Fibroblast of the conjunctiva (primary cell): ENCODE measurements around the gene PPFIA3.

Experiments
- DNase-seq: peaks from one replicate; pipeline ENCODE4 v3.0.0-alpha.2; 2010; ENCODE audit warnings: low read depth

PPFIA3 gene

DNA sequence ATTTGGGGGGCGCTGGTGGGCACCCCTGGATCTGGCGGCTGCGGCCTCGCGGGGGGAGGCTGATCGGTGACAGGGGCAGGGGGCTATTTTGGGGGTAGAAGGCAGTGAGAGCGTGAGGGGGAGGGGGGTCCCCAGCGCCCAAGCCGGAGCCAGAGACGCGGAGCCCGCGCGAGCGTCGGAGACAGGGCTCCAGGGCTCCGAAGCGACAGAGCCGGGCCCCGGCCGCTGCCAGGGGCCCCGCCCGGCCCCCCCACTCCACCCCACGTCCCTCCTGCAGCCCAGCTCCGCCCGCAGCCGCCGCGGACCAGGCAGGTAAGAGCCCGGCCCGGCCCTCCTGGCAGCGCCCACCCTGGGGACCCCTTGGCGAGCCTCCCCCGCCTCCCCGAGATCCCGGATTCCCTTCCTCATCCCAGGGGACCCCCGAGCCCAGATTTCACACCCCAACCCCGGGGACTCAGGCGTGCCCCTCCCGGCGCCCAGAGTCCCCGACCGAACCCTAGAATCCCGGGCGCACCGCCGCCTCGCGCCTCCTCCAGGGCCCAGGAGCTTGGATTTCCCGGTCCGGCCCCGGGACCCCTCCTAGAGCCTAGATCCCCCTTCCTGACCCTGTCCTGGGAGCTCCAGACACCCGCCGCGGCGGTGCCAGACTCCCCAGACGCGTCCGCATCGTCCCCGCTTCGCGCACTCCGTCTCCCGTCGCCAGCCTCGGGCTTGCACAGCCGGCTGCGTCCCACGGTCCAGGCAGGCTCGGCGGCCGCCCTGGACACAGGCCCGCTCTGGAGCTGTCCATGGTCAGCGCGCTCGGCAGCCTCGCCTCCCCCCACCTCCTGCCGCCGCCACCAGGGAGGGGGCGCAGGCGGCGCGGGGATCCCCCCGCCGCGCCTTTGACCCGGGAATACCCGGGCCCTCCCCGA, at the start of gene PPFIA3:
Gene PPFIA3 (plus strand): TSS at position 134 of the 914 bp plus-strand sequence. CDS start 8,330 bp downstream, outside the sequence.
- no peak for DNase-seq

DNA sequence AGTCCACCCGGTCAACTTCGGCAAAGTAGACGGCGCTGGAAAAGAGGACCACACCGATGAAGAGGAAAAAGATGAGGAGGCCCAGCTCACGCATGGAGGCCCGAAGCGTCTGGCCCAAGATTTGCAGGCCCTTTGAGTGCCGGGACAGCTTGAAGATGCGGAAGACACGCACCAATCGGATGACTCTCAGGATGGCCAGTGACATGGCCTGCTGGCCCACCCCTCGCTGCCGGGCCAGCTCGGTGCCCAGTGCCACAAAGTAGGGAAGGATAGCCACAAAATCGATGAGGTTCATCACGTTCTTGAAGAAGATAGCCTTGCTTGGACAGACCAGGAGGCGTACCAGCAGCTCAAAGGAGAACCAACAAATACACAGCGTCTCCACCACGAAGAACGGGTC, 48.9 kb upstream of the PPFIA3 start:
- DNase-seq, result no peak

DNA sequence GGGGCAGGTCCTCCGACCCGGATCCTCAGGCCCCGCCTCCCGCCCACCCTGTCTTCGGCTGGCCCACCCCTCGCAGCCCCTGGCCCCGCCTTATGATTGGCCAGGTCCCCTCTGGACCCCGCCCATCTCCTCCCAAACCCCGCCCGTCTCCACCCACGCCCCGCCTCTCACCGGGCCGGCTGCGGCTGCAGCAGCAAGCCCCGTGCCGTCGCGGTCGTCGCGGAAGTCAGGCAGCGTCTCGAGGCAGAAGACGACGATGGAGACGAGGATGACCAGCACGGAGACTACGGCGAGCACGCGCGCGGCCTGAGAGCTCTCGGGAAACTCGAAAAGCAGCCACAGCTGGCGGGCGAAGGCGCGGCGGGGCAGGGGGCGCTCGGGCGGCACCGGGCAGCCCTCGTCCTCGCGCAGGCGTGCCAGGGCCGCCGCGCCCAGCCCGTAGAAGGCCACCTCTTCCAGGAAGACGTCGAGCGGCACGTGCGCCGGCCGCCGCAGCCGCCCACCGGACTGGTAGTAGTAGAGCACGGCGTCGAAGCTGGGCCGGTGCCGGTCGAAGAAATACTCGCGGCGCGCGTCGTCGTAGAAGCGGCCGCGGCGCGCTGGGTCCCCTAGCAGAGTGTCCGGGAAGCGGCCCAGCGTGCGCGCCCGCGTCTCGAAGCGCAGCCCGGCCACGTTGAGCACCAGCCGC, 47.3 kb upstream of the PPFIA3 start:
- DNase-seq, result no peak

DNA sequence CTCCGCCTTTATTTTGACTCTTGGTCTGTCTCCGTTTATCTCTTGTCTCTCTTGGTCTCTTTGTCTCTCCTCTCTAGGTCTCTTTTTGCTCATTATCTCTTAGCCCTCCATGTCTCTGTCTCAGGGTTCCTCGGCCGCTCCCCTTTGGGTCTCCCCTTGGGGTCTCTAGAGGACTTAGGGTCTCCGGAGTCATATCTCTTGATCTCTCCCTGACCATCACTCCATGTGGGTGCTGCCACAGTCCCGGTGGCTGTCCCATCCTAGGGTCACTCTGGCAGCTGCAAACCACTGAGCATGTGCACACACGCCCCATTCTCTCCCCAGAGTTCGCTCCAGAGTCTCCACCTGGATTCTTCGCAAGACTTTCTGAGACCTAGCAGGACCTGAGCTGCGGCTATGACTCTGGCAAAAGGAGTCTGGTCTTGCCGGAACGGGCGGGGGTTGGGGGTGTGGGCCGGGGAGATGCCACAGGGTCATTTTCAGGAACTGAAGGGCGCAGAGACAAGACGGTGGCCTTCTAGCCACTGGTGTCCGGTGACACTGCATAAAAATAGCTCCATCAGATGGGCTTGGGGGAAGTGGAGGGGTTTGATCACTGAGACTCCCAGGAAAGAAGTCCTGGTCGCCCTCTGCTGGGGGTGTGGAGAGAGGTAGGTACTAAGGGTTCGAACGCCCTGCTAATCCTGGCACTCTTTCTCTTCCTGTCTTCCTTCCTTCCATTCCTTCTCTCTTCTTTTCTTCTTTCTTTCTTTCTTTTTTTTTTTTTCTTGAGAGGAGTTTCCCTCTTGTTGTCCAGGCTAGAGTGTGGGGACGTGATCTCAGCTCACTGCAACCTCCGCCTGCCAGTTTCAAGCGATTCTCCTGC, 45.6 kb upstream of the PPFIA3 start:
- no peak for DNase-seq

DNA sequence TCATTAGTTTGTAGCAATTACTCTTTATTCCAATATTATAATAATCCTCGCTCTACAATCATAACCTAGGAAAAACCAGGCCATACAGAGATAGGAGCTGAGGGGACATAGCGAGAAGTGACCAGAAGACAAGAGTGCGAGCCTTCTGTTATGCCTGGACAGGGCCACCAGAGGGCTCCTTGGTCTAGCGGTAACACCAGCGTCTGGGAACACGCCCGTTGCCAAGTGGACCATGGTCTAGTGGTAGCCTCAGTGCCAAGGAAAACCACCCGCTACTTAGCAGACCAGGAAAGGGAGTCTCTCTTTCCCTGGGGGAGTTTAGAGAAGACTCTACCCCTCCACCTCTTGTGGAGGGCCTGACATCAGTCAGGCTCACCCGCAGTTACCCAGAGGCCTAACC, 44.5 kb upstream of the PPFIA3 start:
- DNase-seq, result peak; percentile 51

DNA sequence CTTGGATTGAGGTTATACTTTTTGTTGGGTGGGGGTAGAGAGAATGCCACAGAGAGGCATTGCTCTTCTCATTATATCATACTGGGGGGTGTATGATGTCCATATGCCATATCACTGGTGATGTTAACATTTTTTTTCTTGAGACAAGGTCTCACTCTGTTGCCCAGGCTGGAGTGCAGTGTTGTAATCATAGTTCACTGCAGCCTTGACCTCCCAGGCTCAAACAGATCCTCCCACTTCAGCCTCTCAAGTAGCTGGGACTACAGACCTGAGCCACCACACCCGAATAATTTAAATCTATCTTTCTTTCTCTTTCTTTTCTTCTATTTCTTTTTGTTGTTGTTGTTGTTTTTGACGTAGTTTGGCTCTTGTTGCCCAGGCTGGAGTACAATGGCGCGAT, 39.0 kb upstream of the PPFIA3 start:
- no peak for DNase-seq

DNA sequence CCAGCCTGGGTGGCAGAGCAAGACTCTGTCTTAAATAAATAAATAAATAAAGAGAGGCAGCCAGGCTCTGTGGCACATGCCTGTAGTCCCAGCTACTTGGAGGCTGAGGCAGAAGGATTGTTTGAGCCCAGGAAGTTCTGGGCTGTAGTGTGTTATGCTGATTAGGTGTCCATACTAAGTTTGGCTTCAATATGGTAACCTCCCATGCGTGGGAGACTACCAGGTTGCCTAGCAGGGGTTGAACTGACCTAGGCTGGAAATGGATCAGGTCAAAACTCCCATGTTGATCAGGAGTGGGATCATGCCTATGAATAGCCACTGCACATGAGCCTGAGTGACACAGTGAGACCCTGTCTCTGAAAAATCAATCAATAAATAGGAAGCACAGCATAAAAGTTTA, 38.1 kb upstream of the PPFIA3 start:
- DNase-seq, result no peak

DNA sequence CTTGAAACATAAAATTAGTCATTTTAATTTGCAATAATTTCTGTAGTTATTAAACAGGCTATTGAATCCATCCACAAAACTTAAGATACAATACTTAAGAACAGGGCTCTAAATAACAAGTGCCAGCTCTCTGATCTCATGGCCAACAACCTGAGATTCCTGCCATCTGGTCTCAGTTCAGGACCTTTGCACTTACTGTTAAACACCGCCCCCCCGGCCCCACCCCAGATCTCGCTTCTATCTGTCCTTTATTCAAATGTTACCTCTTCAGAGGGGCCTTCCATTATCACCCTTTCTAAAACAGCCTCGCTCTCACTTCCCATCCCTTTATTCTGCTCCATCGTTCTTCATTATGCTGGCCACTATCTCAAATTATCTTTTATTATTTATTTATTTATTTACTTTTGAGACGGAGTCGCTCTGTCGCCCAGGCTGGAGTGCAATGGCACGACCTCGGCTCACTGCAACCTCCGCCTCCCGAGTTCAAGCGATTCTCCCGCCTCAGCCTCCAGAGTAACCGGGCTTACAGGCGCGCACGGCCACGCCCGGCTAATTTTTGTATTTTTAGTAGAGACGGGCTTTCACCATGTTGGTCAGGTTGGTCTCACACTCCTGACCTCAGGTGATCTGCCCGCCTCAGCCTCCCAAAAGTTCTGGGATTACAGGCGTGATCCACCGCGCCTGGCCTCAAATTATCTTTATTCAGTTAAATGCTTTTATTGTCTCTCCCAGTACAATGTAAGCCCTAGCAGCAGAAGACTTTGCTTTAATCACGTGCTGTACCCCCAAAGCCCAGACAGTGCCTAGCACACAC, 34.9 kb upstream of the PPFIA3 start:
- DNase-seq, result no peak

DNA sequence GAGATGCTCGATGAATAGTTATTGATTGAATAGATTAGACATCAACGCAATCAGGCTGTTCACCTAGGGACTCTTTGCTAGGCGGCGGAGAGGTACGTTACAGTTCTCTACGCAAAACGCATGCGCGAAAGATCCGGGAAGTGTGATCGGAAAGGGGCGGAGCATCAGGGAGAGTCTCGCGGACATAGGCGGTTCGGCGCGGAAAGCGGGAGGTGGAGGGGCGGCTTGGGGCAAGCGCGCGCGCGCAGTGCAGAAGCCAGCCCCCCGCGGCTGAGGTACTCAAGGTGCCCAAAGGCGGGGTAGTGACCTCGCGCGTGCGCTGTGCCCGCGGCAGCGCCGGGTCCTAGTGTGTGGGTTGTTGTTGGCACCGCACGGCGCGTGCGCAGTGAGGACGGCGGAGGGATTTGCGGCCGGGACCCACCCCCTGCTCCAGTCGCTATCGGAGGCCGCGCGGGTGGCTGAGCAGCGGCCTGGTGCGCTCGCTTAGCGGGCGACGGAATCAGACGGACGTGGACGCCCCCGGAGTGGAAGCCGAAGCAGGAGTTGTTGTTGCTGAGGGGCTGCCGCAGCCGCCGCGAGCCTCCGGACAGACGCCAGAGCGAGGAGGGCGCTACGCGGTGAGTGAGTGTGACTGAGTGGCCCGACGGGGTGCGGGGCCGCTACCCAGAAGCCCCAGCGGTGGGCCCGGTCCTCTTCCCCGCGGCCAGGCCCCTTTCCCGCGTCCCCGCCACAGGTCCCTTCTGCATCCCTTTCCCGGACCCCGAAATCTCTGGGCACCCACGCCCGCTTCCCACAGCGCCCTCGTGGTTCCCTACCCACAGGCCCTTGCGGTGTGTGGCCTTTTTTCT, 34.1 kb upstream of the PPFIA3 start, which contains the start of gene SNRNP70:
Gene SNRNP70 (plus strand): TSS at position 432 of the 848 bp plus-strand sequence. CDS start 964 bp downstream, outside the sequence.
- DNase-seq, result peak; percentile 99

DNA sequence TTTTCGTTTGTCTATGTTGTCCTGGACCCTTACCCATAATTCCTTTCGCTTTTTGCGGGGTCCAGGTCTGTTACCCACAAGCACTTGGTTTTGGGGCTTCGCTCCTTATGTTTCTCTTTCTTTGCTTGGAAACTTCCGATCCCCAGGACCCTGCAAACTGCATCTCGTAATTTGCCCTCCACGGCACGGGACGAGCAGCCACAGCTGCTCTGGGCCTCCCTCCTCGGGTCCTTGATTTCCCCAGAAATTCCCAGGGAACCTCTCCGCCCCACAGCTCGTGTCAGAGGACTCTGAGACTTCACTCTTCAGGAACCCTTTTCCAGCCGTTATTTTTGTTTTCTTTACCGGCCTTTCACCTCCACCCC, 33.5 kb upstream of the PPFIA3 start:
- DNase-seq, result no peak

DNA sequence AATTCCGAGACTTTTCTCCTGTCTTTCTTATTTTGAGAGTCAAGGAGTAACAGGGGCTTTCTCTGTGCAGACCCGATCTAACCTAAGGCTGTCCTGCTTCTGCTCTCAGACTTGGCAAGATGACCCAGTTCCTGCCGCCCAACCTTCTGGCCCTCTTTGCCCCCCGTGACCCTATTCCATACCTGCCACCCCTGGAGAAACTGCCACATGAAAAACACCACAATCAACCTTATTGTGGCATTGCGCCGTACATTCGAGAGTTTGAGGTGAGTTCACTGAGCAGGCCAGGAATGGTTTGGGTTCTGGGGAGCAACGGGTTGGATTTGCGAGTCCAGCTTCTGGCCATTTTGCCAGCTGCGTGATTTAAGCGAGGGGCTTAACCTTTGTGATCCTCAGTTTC, 33.0 kb upstream of the PPFIA3 start:
- no peak for DNase-seq

DNA sequence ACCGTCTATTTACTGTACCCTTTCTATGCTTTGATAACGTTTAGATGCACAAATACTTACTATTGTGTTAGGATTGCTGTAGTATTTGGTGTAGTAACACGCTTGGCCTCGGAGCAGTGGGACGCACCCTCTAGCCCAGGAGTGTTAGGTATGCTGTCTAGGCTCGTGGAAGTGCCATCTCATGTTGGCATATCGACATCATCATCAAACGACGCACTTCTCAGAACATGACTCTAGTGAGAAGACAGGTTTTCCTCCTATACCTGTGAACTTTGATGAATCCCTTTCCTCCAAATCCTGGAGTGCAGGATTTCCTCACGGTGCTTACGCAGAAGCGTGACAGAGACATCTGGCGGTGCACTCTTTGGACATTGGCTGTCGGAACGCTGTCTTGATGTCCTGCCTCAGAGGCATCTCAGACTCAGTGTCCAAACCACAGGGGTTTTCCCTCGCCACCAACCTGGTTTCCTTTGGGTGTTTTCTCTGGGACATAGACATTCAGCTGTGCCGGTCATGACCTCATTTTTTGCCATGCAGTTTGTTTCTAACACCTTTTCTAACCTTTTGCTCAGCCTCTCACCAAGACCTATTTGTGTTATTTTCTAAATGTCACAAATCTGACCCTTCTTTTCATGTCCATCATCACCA, 27.8 kb upstream of the PPFIA3 start:
- no peak for DNase-seq

DNA sequence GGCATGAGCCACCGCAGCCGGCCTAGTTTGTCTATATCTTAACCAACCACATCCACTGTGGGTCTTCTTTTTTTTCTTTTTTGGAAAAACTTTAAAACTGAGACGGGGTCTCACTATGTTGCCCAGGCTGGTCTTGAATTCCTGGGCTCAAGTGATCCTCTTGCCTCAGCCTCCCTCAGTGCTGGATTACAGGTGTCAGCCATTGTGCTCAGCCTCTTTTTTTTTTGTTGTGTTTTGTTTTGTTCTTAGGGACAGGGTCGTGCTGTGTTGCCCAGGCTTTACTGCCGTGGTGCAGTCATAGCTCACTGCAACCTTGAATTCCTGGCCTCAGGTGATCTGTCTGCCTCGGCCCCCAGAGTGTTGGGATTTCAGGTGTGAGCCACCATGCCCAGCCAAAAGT, 26.7 kb upstream of the PPFIA3 start:
- DNase-seq, result no peak

DNA sequence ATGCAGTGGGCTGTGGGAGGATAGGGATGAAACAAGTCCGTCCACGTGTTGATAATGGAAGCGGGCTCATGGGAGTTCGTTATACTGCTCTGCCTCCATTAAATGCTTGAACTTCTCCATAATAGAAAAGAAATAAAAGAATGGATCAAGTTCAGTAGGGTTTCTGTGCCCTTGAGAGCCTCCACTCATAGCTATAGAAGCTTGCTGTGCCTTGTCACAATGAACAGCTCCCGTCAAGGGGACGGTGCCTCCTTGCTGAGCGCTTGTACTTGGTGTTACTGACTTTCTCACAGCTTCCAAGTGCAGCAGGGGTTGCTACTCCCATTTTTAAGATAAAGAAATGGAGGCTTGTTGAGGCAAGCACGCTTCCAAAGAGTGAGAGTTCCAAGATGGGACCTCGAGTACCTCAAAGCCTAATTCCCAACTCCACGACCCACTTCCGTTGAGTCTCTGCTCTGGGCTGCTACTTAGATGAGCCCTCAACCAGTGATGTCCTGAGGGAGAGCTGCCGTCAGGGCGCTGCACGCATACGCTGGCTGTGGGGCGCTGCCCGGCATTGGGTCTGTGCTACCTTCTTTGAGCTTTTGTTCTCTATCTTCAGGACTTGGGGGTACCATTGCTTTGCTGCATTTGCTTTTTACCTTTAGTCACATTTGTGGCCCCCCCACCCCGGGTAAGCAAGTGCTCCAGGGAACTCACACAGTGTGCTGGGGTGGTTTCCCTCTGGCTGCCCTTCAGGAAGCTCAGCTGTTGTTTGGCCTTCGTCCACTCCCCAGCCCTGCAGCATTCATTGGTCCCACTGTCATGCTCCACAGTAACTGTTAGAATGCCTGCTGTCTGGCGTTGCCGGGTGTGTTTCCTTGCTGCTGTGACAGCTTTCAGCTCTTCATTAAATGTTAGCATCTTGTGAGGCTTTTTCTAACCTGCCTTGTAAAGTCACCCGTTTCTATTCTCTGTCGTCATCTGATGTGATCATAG, 24.6 kb upstream of the PPFIA3 start:
- no peak for DNase-seq

DNA sequence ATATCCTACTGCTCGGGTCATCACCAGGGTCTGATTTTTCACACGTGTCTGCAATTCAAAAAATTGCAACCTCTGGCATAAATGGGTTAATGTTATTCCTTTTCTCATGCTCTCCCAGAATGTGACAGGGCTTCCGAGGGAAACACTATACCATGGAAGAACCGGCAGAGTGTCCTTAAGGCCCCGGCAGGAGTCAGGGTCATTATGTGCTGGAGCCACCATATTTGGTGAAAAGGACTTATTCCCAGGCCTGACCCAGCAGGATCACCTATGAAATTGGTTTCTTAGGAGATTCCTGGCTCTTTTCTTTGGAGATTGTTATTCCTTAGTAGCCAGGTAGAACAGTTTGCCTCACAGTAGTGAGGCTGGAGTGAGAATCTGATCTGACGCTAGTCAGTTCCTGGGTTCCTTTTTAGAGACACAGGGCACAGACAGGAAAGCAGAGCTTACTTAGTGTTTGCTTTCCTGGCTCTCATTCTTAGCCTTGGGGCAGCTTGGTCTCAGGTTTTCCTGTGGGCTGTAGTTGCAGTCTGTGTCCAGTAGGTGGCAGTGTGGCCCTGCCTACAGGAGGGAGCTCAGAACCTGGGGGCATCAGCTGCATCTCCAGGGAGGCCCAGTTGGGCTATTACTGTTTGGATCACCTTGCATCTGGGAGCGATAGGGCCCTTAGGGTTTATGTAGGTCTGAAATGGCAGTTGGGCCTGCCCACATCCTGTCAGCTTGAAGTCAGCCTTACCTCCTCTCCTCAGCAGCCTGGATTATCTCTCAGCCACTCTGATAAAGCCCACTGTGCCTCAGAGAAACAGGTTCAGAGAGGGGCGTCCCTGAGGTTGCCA, 21.7 kb upstream of the PPFIA3 start:
- peak; percentile 63 for DNase-seq

DNA sequence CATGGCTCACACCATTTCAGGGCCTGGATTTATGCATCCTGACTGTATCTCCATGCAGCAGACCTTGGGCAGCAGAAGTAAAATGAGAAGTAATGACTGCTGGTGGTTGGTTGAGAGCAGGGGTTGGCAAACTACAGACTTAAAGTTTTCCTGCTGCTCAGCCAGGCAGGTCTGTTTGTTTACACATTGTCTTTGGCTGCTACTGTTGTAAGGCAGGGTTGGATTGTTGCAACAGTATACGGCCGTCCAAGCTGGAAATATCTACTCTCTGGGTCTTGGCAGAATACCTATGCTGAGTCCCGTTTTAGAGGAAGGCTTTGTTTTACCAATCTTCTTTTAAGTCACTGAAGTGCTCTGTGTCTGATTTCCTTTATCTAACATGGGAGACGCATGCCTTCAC, 20.5 kb upstream of the PPFIA3 start:
- DNase-seq, result no peak

DNA sequence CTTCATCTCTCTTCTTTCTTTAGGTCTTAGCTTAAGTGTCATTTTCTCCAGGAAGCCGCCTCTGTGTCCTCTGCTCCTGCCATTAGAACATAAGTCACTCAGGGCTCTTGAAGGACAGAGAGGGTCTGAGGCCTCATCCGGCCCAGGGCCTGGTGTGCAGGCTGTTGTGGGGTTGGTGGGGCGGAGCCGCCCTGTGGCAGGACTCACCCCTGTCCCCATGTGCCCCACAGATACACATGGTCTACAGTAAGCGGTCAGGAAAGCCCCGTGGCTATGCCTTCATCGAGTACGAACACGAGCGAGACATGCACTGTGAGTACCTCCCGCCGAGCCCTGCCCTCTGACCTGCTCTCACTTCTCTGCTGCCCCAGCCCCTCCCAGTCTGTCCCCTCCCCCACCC, 18.2 kb upstream of the PPFIA3 start:
- no peak for DNase-seq

DNA sequence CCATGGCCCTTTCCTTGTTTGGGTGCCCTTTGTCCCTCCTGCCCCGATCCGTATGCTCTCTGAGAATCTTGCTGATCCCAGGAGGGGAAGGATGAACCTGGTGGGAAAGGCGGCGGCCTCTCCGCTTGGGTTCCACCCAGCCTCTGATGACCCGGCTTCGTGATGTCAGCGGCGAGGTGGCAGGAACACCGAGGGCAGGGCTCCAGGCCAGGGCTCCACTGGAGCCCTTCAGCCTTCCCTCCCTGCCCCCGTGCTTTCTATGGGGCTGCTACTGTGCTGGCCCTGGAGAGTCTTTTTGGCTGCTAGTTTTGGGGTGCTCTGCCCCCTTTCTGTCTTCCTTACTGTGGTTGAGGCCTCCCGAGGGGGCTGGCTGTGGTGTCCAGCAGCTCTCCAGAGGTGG, 17.0 kb upstream of the PPFIA3 start:
- DNase-seq, result no peak
